Measurements from ENCODE around the gene CEMIP.

GRCh38 chr15:80926126-80926525, 147.0 kb downstream of the CEMIP start:
- TF ChIP-seq CTCF (IDR thresholded peaks at IDR 0.05) = no peak
- TF ChIP-seq EP300 (IDR thresholded peaks at IDR 0.05) = no peak
